ENCODE data around the gene CYP4A22.
"Not testable (repeated sequence)": the region's sequence is repeated elsewhere in the genome, so short reads cannot be mapped to it uniquely, and the experiment has no call there.

The CYP4A22 gene

DNA sequence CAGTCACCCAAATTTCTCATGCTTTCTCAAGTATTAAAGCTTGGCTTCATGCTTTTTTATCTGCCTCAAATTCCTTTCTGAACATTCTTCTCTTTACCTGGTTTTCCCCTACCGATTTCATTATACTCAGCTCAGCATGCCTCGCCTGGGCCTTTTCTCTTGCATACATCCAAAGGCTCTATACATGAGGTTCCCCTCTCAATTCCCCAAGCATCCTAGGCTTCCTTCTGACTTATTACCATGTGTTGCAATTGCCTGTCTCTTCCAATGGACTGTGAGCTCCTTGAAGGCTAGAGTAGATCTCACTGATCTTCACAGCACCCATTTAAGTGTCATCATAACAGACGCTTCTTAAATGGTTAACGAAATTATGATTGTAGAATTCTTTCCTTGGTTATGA is 24.1 kb upstream of the CYP4A22 start:
- Histone ChIP-seq H3K9ac (no peak overlapping the region), H3K79me2 (ENCODE audit: insufficient read depth, low read depth) (no peaks in the 10 kb centered on the region), H3K27ac (no peak overlapping the region), H3K36me3 (ENCODE audit: insufficient read depth) (no peaks in the 10 kb centered on the region), H3K4me1 (ENCODE audit: low read depth, poor library complexity, severe bottlenecking) (no peaks in the 10 kb centered on the region), H3K4me2 (no peak overlapping the region), H2AFZ (ENCODE audit: low read depth) (no peak overlapping the region), H3K27me3 (ENCODE audit: insufficient read depth, low read depth) (no peaks in the 10 kb centered on the region), H4K20me1 (ENCODE audit: insufficient read depth) (no peaks in the 10 kb centered on the region), H3K4me3 (IDR thresholded peaks at IDR 0.05; ENCODE audit: insufficient read depth, low read depth, low read length) (no peak overlapping the region)
- TF ChIP-seq, protein P1, sequence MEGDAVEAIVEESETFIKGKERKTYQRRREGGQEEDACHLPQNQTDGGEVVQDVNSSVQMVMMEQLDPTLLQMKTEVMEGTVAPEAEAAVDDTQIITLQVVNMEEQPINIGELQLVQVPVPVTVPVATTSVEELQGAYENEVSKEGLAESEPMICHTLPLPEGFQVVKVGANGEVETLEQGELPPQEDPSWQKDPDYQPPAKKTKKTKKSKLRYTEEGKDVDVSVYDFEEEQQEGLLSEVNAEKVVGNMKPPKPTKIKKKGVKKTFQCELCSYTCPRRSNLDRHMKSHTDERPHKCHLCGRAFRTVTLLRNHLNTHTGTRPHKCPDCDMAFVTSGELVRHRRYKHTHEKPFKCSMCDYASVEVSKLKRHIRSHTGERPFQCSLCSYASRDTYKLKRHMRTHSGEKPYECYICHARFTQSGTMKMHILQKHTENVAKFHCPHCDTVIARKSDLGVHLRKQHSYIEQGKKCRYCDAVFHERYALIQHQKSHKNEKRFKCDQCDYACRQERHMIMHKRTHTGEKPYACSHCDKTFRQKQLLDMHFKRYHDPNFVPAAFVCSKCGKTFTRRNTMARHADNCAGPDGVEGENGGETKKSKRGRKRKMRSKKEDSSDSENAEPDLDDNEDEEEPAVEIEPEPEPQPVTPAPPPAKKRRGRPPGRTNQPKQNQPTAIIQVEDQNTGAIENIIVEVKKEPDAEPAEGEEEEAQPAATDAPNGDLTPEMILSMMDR (conservative IDR thresholded peaks at IDR 0.05; ENCODE audit: low read depth, low read length), result no peak

DNA sequence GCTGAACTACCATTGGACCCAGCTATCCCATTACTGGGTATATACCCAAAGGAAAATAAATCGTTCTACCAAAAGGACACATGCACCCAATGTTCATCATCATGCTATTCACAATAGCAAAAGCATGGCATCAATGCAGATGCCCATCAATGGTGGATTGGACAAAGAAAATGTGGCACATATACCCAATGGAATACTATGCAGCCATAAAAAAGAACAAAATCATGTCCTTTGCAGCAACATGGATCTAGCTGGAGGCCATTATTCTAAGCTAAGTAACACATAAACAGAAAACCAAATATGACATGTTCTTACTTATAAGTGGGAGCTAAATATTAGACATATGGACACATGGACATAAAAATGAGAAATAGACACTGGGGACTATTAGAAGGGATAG is 16.2 kb upstream of the CYP4A22 start:
- not testable (repeated sequence) for H3K79me2 ChIP-seq (ENCODE audit: insufficient read depth, low read depth); H3K36me3 ChIP-seq (ENCODE audit: insufficient read depth); H3K9ac ChIP-seq; H4K20me1 ChIP-seq (ENCODE audit: insufficient read depth); H3K27ac ChIP-seq; H3K27me3 ChIP-seq (ENCODE audit: insufficient read depth, low read depth); H3K4me2 ChIP-seq; H2AFZ ChIP-seq (ENCODE audit: low read depth); H3K4me1 ChIP-seq (ENCODE audit: low read depth, poor library complexity, severe bottlenecking); H3K4me3 ChIP-seq (IDR thresholded peaks at IDR 0.05; ENCODE audit: insufficient read depth, low read depth, low read length)

DNA sequence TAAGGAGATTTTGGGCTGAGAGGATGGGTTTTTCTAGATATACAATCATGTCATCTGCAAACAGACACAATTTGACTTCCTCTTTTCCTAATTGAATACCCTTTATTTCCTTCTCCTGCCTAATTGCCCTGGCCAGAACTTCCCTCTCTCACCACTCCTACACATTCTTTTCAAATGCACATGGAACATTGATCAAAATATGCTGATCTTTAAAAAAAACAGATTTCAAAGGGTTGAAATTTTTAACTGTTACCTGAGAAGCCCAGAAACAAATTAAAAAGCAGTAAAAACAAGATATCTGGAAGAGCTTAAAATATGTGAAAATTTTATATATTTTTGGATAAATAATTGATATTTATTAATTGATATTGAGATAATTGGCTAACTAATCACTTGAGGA is 12.4 kb upstream of the CYP4A22 start:
- not testable (repeated sequence) for H3K4me1 ChIP-seq (ENCODE audit: low read depth, poor library complexity, severe bottlenecking); H4K20me1 ChIP-seq (ENCODE audit: insufficient read depth); H3K4me3 ChIP-seq (IDR thresholded peaks at IDR 0.05; ENCODE audit: insufficient read depth, low read depth, low read length); H3K4me2 ChIP-seq; H2AFZ ChIP-seq (ENCODE audit: low read depth); H3K36me3 ChIP-seq (ENCODE audit: insufficient read depth); H3K9ac ChIP-seq; H3K79me2 ChIP-seq (ENCODE audit: insufficient read depth, low read depth); H3K27ac ChIP-seq; H3K27me3 ChIP-seq (ENCODE audit: insufficient read depth, low read depth)

DNA sequence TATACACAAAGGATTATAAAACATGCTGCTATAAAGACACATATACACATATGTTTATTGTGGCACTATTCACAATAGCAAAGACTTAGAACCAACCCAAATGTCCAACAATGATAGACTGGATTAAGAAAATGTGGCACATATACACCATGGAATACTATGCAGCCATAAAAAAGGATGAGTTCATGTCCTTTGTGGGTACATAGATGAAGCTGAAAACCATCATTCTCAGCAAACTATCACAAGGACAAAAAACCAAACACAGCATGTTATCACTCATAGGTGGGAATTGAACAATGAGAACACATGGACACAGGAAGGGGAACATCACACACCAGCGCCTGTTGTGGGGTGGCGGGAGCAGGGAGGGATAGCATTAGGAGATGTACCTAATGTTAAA is 10.2 kb upstream of the CYP4A22 start:
- H4K20me1 ChIP-seq (ENCODE audit: insufficient read depth); H3K27me3 ChIP-seq (ENCODE audit: insufficient read depth, low read depth); H2AFZ ChIP-seq (ENCODE audit: low read depth); H3K4me2 ChIP-seq; H3K79me2 ChIP-seq (ENCODE audit: insufficient read depth, low read depth); H3K36me3 ChIP-seq (ENCODE audit: insufficient read depth); H3K4me3 ChIP-seq (IDR thresholded peaks at IDR 0.05; ENCODE audit: insufficient read depth, low read depth, low read length); H3K9ac ChIP-seq; H3K27ac ChIP-seq; H3K4me1 ChIP-seq (ENCODE audit: low read depth, poor library complexity, severe bottlenecking): not testable (repeated sequence)

DNA sequence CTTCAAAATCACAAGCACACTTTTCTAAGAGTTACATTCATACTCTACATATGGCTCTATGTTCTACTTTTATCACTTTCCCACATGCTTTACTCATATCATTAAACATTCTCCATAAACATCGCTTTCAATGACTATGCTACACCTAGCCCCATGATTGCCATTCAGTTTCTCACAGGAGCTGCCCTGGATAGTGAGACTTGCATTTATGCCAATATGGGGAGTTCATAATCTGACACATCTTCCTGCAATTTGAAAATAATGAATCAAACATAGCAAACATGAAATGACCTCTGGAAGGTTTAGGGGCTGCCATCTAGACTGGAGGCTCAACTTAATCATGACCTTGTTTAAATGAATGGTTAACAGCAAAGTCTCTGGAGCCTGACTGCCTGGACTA is 9.0 kb upstream of the CYP4A22 start:
- H3K9ac ChIP-seq, result no peak overlapping the region
- H3K27ac ChIP-seq, result no peak overlapping the region
- H3K4me1 ChIP-seq (ENCODE audit: low read depth, poor library complexity, severe bottlenecking), result no peaks in the 10 kb centered on the region
- no peaks in the 10 kb centered on the region for H3K27me3 ChIP-seq (ENCODE audit: insufficient read depth, low read depth)
- TF ChIP-seq, protein P1 (conservative IDR thresholded peaks at IDR 0.05; ENCODE audit: low read depth, low read length), result no peak
- no peak overlapping the region for H2AFZ ChIP-seq (ENCODE audit: low read depth)
- H3K4me2 ChIP-seq, result no peak overlapping the region
- no peaks in the 10 kb centered on the region for H4K20me1 ChIP-seq (ENCODE audit: insufficient read depth)
- H3K36me3 ChIP-seq (ENCODE audit: insufficient read depth), result no peaks in the 10 kb centered on the region
- no peak overlapping the region for H3K4me3 ChIP-seq (IDR thresholded peaks at IDR 0.05; ENCODE audit: insufficient read depth, low read depth, low read length)
- H3K79me2 ChIP-seq (ENCODE audit: insufficient read depth, low read depth), result no peaks in the 10 kb centered on the region

DNA sequence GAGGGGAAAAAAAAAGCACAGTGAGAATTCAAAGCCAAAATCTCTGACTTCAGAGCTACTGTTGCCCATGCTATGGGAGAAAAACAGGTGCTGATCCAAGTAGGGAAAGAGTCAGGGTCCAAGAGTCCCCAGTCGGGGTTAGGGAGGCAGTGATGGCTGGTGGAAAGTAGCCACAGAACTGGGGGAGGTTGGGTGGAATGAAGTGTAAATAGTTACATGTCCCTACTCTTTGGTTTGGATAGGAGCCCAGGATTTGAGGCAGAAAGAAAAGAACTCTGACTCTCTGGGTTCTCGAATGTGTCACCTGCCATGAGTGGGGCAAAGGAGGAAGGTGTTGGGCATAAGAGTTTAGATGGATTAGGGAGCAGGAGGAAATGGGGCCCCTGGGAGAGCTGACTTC is 8.4 kb upstream of the CYP4A22 start:
- not testable (repeated sequence) for H3K4me1 ChIP-seq (ENCODE audit: low read depth, poor library complexity, severe bottlenecking); H3K9ac ChIP-seq; H3K79me2 ChIP-seq (ENCODE audit: insufficient read depth, low read depth); H3K4me2 ChIP-seq; H4K20me1 ChIP-seq (ENCODE audit: insufficient read depth); H3K27ac ChIP-seq; H2AFZ ChIP-seq (ENCODE audit: low read depth); H3K27me3 ChIP-seq (ENCODE audit: insufficient read depth, low read depth); H3K36me3 ChIP-seq (ENCODE audit: insufficient read depth); H3K4me3 ChIP-seq (IDR thresholded peaks at IDR 0.05; ENCODE audit: insufficient read depth, low read depth, low read length)

DNA sequence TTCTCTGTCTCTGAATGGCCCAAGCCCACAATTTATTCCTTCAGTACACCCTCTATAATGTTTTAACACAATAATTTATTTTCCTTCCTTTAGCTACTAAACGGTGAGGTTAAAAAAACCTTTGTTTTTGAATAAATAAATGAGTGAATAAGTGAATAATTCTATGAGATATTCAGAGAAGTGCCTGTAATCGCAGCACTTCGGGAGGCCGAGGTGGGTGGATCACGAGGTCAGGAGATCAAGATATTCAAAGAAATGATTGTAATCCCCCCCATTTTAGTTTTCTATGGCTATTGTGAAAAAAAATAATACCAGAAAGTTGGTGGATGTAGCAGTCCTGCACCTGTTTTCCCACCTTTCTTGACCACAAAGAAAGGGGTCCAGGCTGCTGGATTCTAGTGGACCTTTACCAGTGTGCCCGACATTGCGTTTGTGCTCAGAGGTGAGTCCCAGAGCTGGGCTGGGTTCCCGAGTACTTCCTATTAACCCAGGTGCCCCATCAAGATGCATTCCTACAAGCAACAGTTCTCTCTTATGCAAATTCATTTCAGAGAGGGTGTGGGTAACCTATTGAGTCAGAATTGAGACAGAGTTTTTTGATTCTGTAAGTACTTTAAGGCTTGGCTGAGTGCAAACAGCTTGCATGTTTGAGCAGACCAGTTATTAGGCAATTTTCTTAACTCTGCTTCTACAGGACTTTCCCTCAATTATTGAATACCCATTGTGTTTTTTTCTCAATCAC is 7.6 kb upstream of the CYP4A22 start:
- not testable (repeated sequence) for H3K4me1 ChIP-seq (ENCODE audit: low read depth, poor library complexity, severe bottlenecking); H3K27me3 ChIP-seq (ENCODE audit: insufficient read depth, low read depth); H3K9ac ChIP-seq; H2AFZ ChIP-seq (ENCODE audit: low read depth); H3K79me2 ChIP-seq (ENCODE audit: insufficient read depth, low read depth); H3K36me3 ChIP-seq (ENCODE audit: insufficient read depth); H4K20me1 ChIP-seq (ENCODE audit: insufficient read depth); H3K4me3 ChIP-seq (IDR thresholded peaks at IDR 0.05; ENCODE audit: insufficient read depth, low read depth, low read length); H3K4me2 ChIP-seq; H3K27ac ChIP-seq

DNA sequence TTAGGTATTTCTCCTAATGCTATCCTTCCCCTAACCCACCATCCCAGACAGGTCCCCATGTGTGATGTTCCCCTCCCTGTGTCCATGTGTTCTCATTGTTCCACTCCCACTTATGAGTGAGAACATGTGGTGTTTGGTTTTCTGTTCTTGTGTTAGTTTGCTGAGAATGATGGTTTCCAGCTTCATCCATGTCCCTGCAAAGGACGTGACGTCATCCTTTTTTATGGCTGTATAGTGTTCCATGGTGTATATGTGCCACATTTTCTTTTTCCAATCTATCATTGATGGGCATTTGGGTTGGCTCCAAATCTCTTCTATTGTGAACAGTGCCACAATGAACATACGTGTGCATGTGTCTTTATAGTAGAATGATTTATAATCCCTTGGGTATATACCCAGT is 4.6 kb upstream of the CYP4A22 start:
- H4K20me1 ChIP-seq (ENCODE audit: insufficient read depth); H3K4me1 ChIP-seq (ENCODE audit: low read depth, poor library complexity, severe bottlenecking); H3K36me3 ChIP-seq (ENCODE audit: insufficient read depth); H3K79me2 ChIP-seq (ENCODE audit: insufficient read depth, low read depth); H2AFZ ChIP-seq (ENCODE audit: low read depth); H3K4me3 ChIP-seq (IDR thresholded peaks at IDR 0.05; ENCODE audit: insufficient read depth, low read depth, low read length); H3K27me3 ChIP-seq (ENCODE audit: insufficient read depth, low read depth); H3K9ac ChIP-seq; H3K4me2 ChIP-seq; H3K27ac ChIP-seq: not testable (repeated sequence)
